HCT116 (cell line): ENCODE measurements around the gene WWOX. TPM values are rescaled to one million over a fixed set of nuclear protein-coding genes. Genes with fewer than 3 reads are reported as not detected.

Experiments used
- ATAC-seq: fragments of 200-7000 bp; cut with Tn5 transposase; 2 replicates; pipeline ENCODE4 v1.9.1; 2020; ENCODE audit warnings: mild to moderate bottlenecking, moderate library complexity
- BruUV-seq: library from RNA; stranded (reverse); fragments of 400-500 nt; replicated peaks from 2 replicates; lab custom pipeline; 2021; lab: Mats Ljungman, UMichigan
- CTCF ChIA-PET: fragments of 300-600 bp; sonication (Branson Sonifier 250); formaldehyde crosslinking; loops from one replicate; lab custom pipeline; 2021; ENCODE audit warnings: antibody characterized with exemption; lab: Charles Lee
- POLR2A ChIA-PET: fragments of 300-600, 350-600 bp; sonication (Branson Sonifier 250); formaldehyde crosslinking; loops from one replicate; lab custom pipeline; 2021; ENCODE audit warnings: antibody characterized with exemption; lab: Charles Lee
- RAD21 ChIA-PET, 2 experiments: fragments of 300-600 bp; sonication (Branson Sonifier 250); formaldehyde crosslinking; loops; one replicate each; lab custom pipeline; 2023; ENCODE audit warnings: low total read pairs in 2 of 2; ENCODE audit not compliant: uncharacterized antibody in 2 of 2, unreplicated experiment in 2 of 2, low non-redundant PET in 1 of 2; lab: Charles Lee
- DNase-seq: peaks from one replicate; pipeline ENCODE4 v3.0.0-alpha.2; 2010; ENCODE audit warnings: low read depth, low spot score
- H2AFZ ChIP-seq: fragments of 200-600 bp; shearing (Covaris generic), sonication (generic); 2 replicates; pipeline ENCODE4 v1.6.1; 2017; ENCODE audit warnings: low read depth, mixed run types, mixed read lengths, antibody characterized with exemption, low read length; ENCODE audit not compliant: poor library complexity, severe bottlenecking
- H3K27ac ChIP-seq: 2 replicates; pipeline ENCODE4 v1.5.1; 2012; ENCODE audit warnings: low read depth, low read length
- H3K27me3 ChIP-seq: fragments of 200-600 bp; sonication (generic); 2 replicates; pipeline ENCODE4 v1.6.1; 2016; ENCODE audit warnings: mixed run types, low read length, mixed read lengths; ENCODE audit not compliant: insufficient read depth
- H3K36me3 ChIP-seq, 2 experiments: fragments of 200-500 bp in 1 of 2; fragments of 200-600 bp in 1 of 2; sonication (Bioruptor generic) in 1 of 2; sonication (generic) in 1 of 2; 2 replicates each; pipeline versions ENCODE4 v1.5.1 to v1.6.1; 2014 to 2016; ENCODE audit warnings: low read length in 2 of 2, inconsistent platforms in 1 of 2, mixed read lengths in 1 of 2, mixed run types in 1 of 2; ENCODE audit not compliant: insufficient read depth in 2 of 2, control insufficient read depth in 1 of 2
- H3K4me1 ChIP-seq, 2 experiments: fragments of 200-600 bp in 1 of 2; sonication (generic) in 1 of 2; 2 replicates each; pipeline versions ENCODE4 v1.5.1 to v1.6.1; 2012 to 2017; ENCODE audit warnings: low read length in 2 of 2, inconsistent platforms in 1 of 2, mild to moderate bottlenecking in 1 of 2, mixed read lengths in 1 of 2, mixed run types in 1 of 2, moderate library complexity in 1 of 2; ENCODE audit not compliant: insufficient read depth in 2 of 2, control insufficient read depth in 1 of 2
- H3K4me2 ChIP-seq: fragments of 200-600 bp; sonication (generic); 2 replicates; pipeline ENCODE4 v1.6.1; 2017; ENCODE audit warnings: mixed run types, low read length, mixed read lengths
- H3K4me3 ChIP-seq, 2 experiments: fragments of 200-600 bp in 1 of 2; sonication (generic) in 1 of 2; replicated peaks in 1 of 2; 2 replicates each; pipeline ENCODE4 v1.5.1; 2011 to 2016; ENCODE audit warnings: low read length in 2 of 2, control low read depth in 1 of 2, low read depth in 1 of 2, mild to moderate bottlenecking in 1 of 2, mixed read lengths in 1 of 2, mixed run types in 1 of 2
- H3K79me2 ChIP-seq: fragments of 200-600 bp; sonication (generic); 2 replicates; pipeline ENCODE4 v1.6.1; 2017; ENCODE audit warnings: mild to moderate bottlenecking, mixed run types, low read length, moderate library complexity, mixed read lengths; ENCODE audit not compliant: insufficient read depth
- H3K9ac ChIP-seq: fragments of 200-600 bp; sonication (generic); 2 replicates; pipeline ENCODE4 v1.6.1; 2016; ENCODE audit warnings: low read length, mixed read lengths
- H3K9me2 ChIP-seq: fragments of 200-600 bp; sonication (generic), shearing (Covaris generic); 2 replicates; pipeline ENCODE4 v1.6.1; 2017; ENCODE audit warnings: mixed run types, mild to moderate bottlenecking, moderate library complexity; ENCODE audit not compliant: insufficient read depth
- H3K9me3 ChIP-seq, 2 experiments: fragments of 200-500 bp in 1 of 2; fragments of 200-600 bp in 1 of 2; sonication (Bioruptor generic) in 1 of 2; sonication (generic) in 1 of 2; 2 replicates each; pipeline ENCODE4 v1.6.1; 2014 to 2017; ENCODE audit warnings: low read length in 2 of 2, mixed read lengths in 2 of 2, inconsistent platforms in 1 of 2, low read depth in 1 of 2, mild to moderate bottlenecking in 1 of 2, mixed run types in 1 of 2, moderate library complexity in 1 of 2; ENCODE audit not compliant: control insufficient read depth in 1 of 2, insufficient read depth in 1 of 2
- H4K20me1 ChIP-seq: fragments of 200-600 bp; sonication (generic), shearing (Covaris generic); 2 replicates; pipeline ENCODE4 v1.6.1; 2017; ENCODE audit warnings: mixed run types, mild to moderate bottlenecking, moderate library complexity; ENCODE audit not compliant: insufficient read depth
- ATF3 ChIP-seq: IDR thresholded peaks from 2 replicates; pipeline ENCODE4 v1.6.1; 2012
- CEBPB ChIP-seq: IDR thresholded peaks from 2 replicates; pipeline ENCODE4 v1.6.1; 2012; ENCODE audit warnings: low read depth
- ELF1 ChIP-seq: IDR thresholded peaks from 2 replicates; pipeline ENCODE4 v1.6.1; 2012; ENCODE audit warnings: low read depth, borderline replicate concordance
- EZH2 ChIP-seq: fragments of 200-600 bp; sonication (generic); IDR thresholded peaks from 2 replicates; pipeline ENCODE4 v1.6.1; 2017; ENCODE audit warnings: antibody characterized with exemption, mixed run types
- EZH2phosphoT487 ChIP-seq: fragments of 200-600 bp; IDR thresholded peaks from 2 replicates; pipeline ENCODE4 v1.6.1; 2018; ENCODE audit warnings: antibody characterized with exemption, borderline replicate concordance
- FOSL1 ChIP-seq: IDR thresholded peaks from 2 replicates; pipeline ENCODE4 v1.6.1; 2012; ENCODE audit warnings: low read depth
- JUND ChIP-seq: IDR thresholded peaks from 2 replicates; pipeline ENCODE4 v1.6.1; 2012
- POLR2A ChIP-seq: IDR thresholded peaks from 2 replicates; pipeline ENCODE4 v1.7.0; 2011; ENCODE audit warnings: borderline replicate concordance; ENCODE audit not compliant: insufficient read depth, insufficient read length; ENCODE audit errors: extremely low read depth
- POLR2AphosphoS5 ChIP-seq: IDR thresholded peaks from 2 replicates; pipeline ENCODE4 v1.6.1; 2011; ENCODE audit warnings: mild to moderate bottlenecking, low read depth, low read length, moderate library complexity
- RAD21 ChIP-seq: IDR thresholded peaks from 2 replicates; pipeline ENCODE4 v1.6.1; 2012; ENCODE audit warnings: low read depth, mild to moderate bottlenecking
- REST ChIP-seq: IDR thresholded peaks from 2 replicates; pipeline ENCODE4 v1.6.1; 2012; ENCODE audit warnings: low read depth
- SIN3A ChIP-seq: IDR thresholded peaks from 2 replicates; pipeline ENCODE4 v1.6.1; 2012; ENCODE audit warnings: low read depth
- SP1 ChIP-seq: IDR thresholded peaks from 2 replicates; pipeline ENCODE4 v1.6.1; 2012; ENCODE audit warnings: low read depth
- SRF ChIP-seq: IDR thresholded peaks from 2 replicates; pipeline ENCODE4 v1.6.1; 2012; ENCODE audit warnings: low read depth
- TCF7L2 ChIP-seq: IDR thresholded peaks from 2 replicates; pipeline ENCODE4 v1.7.0; 2011; ENCODE audit warnings: borderline replicate concordance, inconsistent platforms; ENCODE audit not compliant: insufficient read depth, insufficient read length; ENCODE audit errors: extremely low read depth
- YY1 ChIP-seq: IDR thresholded peaks from 2 replicates; pipeline ENCODE4 v1.6.1; 2011; ENCODE audit warnings: low read length, low read depth, moderate library complexity, mild to moderate bottlenecking; ENCODE audit not compliant: insufficient replicate concordance; ENCODE audit errors: extremely low read depth
- ZFX ChIP-seq: fragments of 450-650 bp; IDR thresholded peaks from 2 replicates; pipeline ENCODE4 v1.6.1; 2017
- ZNF274 ChIP-seq: fragments of 200-500 bp; sonication (Bioruptor generic); IDR thresholded peaks from 2 replicates; pipeline ENCODE4 v1.6.1; 2014; ENCODE audit warnings: mild to moderate bottlenecking, low read depth, low read length, inconsistent platforms
- intact Hi-C: fragments of 100-400 bp; cut with micrococcal nuclease; formaldehyde crosslinking; loops from 2 replicates; pipeline ENCODE4 v1.10.0; 2022
- total RNA-seq: library from RNA; stranded (reverse); gene quantifications from one replicate; pipeline ENCODE4 v1.2.1, GENCODE V29; 2021; ENCODE audit not compliant: unreplicated experiment

Gene WWOX
- total RNA-seq, 1 experiment from 2014 or later = 13.7 TPM

- POLR2A ChIA-PET = no interaction called here
Observed at GRCh38 chr16:78620291-78620690, 520.8 kb downstream of the WWOX start.

GRCh38 chr16:78623796-78624195, 524.3 kb downstream of the WWOX start:
- intact Hi-C loops = no loop called here
- POLR2A ChIA-PET = no interaction called here
- no peaks in the 10 kb centered on the region for H3K4me1 ChIP-seq
- no peaks in the 10 kb centered on the region for H3K79me2 ChIP-seq
- no TSS peak for BruUV-seq
- H3K27me3 ChIP-seq = no peaks in the 10 kb centered on the region
- no peak for DNase-seq
- TF ChIP-seq SRF (no peak), EZH2 (no peak), RAD21 (no peak), JUND (no peak), EZH2phosphoT487 (no peak), FOSL1 (no peak), REST (no peak), ZNF274 (no peak), ELF1 (no peak), POLR2A (no peak), SP1 (no peak), TCF7L2 (no peak), ZFX (no peak), YY1 (no peak), POLR2AphosphoS5 (no peak), ATF3 (no peak), SIN3A (no peak)
- TF ChIP-seq, all 23 proteins: peak for 0
- Histone ChIP-seq H3K4me3 (no peak overlapping the region), H3K27ac (no peak overlapping the region), H3K4me2 (no peak overlapping the region), H3K9me3 (no peaks in the 10 kb centered on the region), H3K9me2 (no peaks in the 10 kb centered on the region), H3K9ac (no peak overlapping the region), H4K20me1 (no peaks in the 10 kb centered on the region), H2AFZ (no peak overlapping the region), H3K36me3 (no peaks in the 10 kb centered on the region)
- no peak for ATAC-seq
- RAD21 ChIA-PET = no interaction called here
- CTCF ChIA-PET = no interaction called here

More at GRCh38 chr16:78620291-78620690, 520.8 kb downstream of the WWOX start:
- no peaks in the 10 kb centered on the region for H3K9me3 ChIP-seq
- no peak for DNase-seq
- ChIA-PET CTCF (no interaction called here), RAD21 (no interaction called here)
- no peaks in the 10 kb centered on the region for H3K27me3 ChIP-seq
- no TSS peak for BruUV-seq
- H3K27ac ChIP-seq = no peak overlapping the region
- H3K4me3 ChIP-seq = no peak overlapping the region
- H3K79me2 ChIP-seq = no peaks in the 10 kb centered on the region
- no peak for ATAC-seq
- H2AFZ ChIP-seq = no peak overlapping the region
- H3K9me2 ChIP-seq = no peaks in the 10 kb centered on the region
- no peak for TF ChIP-seq SP1
- no peak for TF ChIP-seq ATF3
- no peak for TF ChIP-seq ZFX
- no peak for TF ChIP-seq TCF7L2
- TF ChIP-seq RAD21 = no peak
- no peak for TF ChIP-seq CEBPB
- no peaks in the 10 kb centered on the region for H3K36me3 ChIP-seq
- H3K4me1 ChIP-seq = no peaks in the 10 kb centered on the region
- intact Hi-C loops = no loop called here
- H3K9ac ChIP-seq = no peak overlapping the region
- no peaks in the 10 kb centered on the region for H4K20me1 ChIP-seq
- no peak overlapping the region for H3K4me2 ChIP-seq
